Activated naive CD4-positive, alpha-beta T cell treated with anti-CD3 and anti-CD28 coated beads, Interleukin-2, amount 50 U/mL, for 24 hours (primary cell): ENCODE measurements around the gene SH3RF3.

Experiments used
- H3K27ac Mint-ChIP-seq: one replicate; pipeline ENCODE4 v1.8.0; 2021; ENCODE audit warnings: mild to moderate bottlenecking, mixed read lengths
- H3K27me3 Mint-ChIP-seq: one replicate; pipeline ENCODE4 v1.8.0; 2021; ENCODE audit warnings: mixed read lengths
- H3K36me3 Mint-ChIP-seq: one replicate; pipeline ENCODE4 v1.8.0; 2021; ENCODE audit warnings: mixed read lengths
- H3K4me1 Mint-ChIP-seq: one replicate; pipeline ENCODE4 v1.8.0; 2021; ENCODE audit warnings: mixed read lengths
- H3K4me3 Mint-ChIP-seq: one replicate; pipeline ENCODE4 v1.8.0; 2021; ENCODE audit warnings: mild to moderate bottlenecking, mixed read lengths
- H3K9me3 Mint-ChIP-seq: one replicate; pipeline ENCODE4 v1.8.0; 2021; ENCODE audit warnings: mixed read lengths

SH3RF3 gene

DNA sequence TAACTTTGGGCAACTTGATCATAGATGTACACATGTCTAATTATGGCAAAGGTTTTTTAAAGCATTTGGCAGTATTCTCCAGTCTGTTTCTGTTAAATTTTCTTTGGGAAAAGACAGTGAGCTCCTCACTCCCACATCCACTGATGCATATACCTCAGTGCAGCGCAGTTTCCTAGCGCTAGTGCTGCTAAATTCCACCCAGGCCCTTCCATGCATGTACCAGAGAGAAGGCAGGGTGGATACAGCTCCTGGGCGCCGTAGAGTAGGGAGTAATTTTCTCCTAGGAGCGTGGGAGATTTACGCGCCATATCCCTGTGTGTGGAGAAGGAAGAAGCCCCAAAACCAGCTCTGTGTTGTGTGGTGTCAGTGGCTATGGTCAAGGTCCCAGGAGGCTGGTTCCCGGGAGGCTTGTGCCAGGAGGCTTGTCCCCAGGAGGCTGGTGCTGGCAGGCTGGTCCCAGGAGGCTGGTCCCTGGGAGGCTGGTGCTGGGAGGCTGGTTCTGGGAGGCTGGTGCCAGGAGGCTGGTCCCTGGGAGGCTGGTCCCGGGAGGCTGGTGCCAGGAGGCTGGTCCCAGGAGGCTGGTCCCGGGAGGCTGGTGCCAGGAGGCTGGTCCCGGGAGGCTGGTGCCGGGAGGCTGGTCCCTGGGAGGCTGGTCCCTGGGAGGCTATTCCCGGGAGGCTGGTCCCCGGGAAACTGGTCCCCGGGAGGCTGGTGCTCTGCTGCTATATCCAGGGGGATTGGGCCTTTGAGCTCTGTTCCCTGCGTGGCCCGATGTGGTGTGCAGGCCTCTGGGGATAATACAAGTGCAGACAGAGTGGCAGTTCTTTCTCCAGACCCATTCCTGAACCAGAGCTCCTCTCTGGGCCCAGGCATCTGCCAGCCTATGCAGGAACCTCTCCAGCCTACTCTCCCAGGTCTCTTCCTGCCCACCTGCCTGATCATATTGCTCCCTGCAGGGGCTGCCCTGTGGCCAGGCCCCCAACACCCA, 323.6 kb downstream of the SH3RF3 start:
- Mint-ChIP-seq H3K27me3 (no peaks in the 10 kb centered on the region), H3K4me1 (peaks cover 4% of the 10 kb centered on the region), H3K36me3 (no peaks in the 10 kb centered on the region), H3K4me3 (no peak overlapping the region), H3K27ac (no peak overlapping the region), H3K9me3 (no peaks in the 10 kb centered on the region)

GRCh38 chr2:109453371-109453995, 324.5 kb downstream of the SH3RF3 start:
- Mint-ChIP-seq H3K9me3 (no peaks in the 10 kb centered on the region), H3K4me1 (peaks cover 4% of the 10 kb centered on the region), H3K27ac (no peak overlapping the region), H3K27me3 (no peaks in the 10 kb centered on the region), H3K4me3 (no peak overlapping the region), H3K36me3 (no peaks in the 10 kb centered on the region)

GRCh38 chr2:109454304-109454703, 325.3 kb downstream of the SH3RF3 start:
- no peaks in the 10 kb centered on the region for H3K27me3 Mint-ChIP-seq
- H3K4me3 Mint-ChIP-seq = no peak overlapping the region
- H3K36me3 Mint-ChIP-seq = peaks cover 1% of the 10 kb centered on the region
- no peak overlapping the region for H3K27ac Mint-ChIP-seq
- H3K4me1 Mint-ChIP-seq = peaks cover 4% of the 10 kb centered on the region
- no peaks in the 10 kb centered on the region for H3K9me3 Mint-ChIP-seq

DNA sequence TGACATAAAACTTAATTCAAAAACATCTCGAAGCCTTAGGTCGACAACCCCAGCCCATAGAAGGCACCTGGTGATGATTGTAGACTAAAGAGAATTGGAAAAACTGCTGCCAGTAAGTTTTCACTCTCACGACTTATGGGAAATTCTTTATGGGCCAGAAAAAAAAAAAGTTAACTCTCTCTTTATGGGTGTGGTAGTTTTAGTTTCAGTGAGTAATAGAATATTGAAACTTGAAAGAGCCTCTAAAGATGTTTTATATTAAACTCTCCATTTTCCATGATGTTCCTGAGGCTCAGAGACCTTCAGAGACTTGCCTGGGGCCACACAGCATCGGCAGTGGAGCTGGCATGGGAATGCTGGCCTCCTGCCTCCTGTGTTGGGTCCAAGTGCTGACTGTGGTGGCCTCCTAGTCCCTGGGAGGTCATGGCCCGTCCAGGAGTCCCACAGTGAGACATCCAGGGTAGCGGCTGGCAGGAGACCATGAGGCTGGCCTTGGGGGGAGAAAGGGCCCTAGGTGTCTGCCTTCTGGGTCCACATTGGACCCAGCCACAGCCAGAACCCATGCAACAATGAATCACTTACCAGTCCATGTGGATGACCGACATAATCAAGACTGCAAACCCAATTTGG, 325.9 kb downstream of the SH3RF3 start:
- H3K27me3 Mint-ChIP-seq = no peaks in the 10 kb centered on the region
- no peaks in the 10 kb centered on the region for H3K9me3 Mint-ChIP-seq
- H3K27ac Mint-ChIP-seq = no peak overlapping the region
- H3K4me1 Mint-ChIP-seq = peaks cover 4% of the 10 kb centered on the region
- peaks cover 1% of the 10 kb centered on the region for H3K36me3 Mint-ChIP-seq
- H3K4me3 Mint-ChIP-seq = no peak overlapping the region

- Mint-ChIP-seq H3K4me1 (peaks cover 4% of the 10 kb centered on the region), H3K27me3 (no peaks in the 10 kb centered on the region), H3K36me3 (peaks cover 1% of the 10 kb centered on the region), H3K4me3 (no peak overlapping the region), H3K9me3 (no peaks in the 10 kb centered on the region), H3K27ac (no peak overlapping the region)
Measured at GRCh38 chr2:109455731-109456691, 327.0 kb downstream of the SH3RF3 start.

DNA sequence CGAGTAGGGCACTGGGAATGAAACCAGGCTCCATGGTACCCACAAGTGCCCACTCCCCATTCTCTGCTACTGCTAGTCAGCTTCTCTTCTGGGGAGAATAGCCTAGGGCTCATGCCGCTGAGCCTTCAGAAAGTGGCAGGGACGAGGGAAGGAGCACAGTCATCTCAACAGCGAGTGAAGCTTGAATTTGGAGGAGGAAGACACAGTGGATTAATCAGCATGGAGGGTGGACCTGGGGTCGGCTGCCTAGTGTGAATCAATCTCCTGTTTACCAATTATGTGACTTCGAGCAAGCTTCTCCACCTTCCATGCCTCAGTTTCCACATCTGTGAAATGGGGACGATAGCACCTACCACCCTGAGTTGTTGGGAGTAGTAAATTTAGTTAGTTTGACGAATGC, 327.8 kb downstream of the SH3RF3 start:
- Mint-ChIP-seq H3K36me3 (peaks cover 1% of the 10 kb centered on the region), H3K27me3 (no peaks in the 10 kb centered on the region), H3K27ac (no peak overlapping the region), H3K4me3 (no peak overlapping the region), H3K4me1 (peaks cover 4% of the 10 kb centered on the region), H3K9me3 (no peaks in the 10 kb centered on the region)

DNA sequence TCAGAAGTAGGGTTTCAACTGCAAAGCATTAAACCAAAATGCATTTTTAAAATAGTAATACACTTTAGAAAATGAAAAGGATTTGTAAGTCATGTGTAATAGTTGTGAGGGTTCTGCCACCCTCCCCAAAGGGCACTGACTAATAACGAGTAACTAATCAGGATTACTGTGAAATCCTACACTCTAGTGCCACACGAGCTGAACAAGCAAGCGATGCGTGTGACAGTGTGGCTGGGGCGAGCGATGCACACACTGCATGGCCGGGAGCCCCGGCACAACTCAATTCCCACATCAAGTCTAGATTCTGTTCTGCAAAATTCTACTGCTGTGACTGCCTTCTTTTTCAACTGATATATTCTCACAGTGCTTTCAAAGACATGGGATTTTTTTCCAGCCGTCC, 328.4 kb downstream of the SH3RF3 start:
- no peak overlapping the region for H3K4me3 Mint-ChIP-seq
- peaks cover 1% of the 10 kb centered on the region for H3K36me3 Mint-ChIP-seq
- no peaks in the 10 kb centered on the region for H3K27me3 Mint-ChIP-seq
- H3K4me1 Mint-ChIP-seq = peaks cover 4% of the 10 kb centered on the region
- H3K9me3 Mint-ChIP-seq = no peaks in the 10 kb centered on the region
- no peak overlapping the region for H3K27ac Mint-ChIP-seq

GRCh38 chr2:109457794-109458193, 328.8 kb downstream of the SH3RF3 start:
- Mint-ChIP-seq H3K27ac (no peak overlapping the region), H3K9me3 (no peaks in the 10 kb centered on the region), H3K27me3 (no peaks in the 10 kb centered on the region), H3K36me3 (peaks cover 1% of the 10 kb centered on the region), H3K4me3 (no peak overlapping the region), H3K4me1 (peaks cover 4% of the 10 kb centered on the region)

DNA sequence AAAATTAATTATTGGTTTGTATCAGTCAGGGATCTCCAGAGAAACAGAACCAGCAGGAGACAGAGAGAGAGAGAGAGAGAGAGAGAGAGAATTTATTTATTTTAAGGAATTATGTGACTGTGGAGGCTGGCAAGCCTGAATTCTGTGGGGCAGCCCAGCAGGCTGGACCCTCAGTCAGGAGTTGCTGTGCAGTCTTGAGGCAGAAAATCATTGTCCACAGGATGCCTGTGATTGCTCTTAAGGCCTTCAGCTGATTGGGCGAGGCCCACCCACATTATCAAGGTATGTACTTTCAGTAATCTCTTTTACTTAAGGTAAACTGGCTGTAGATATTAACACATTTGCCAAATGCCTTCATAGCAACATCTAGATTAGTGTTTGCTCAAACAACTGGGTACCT, 329.5 kb downstream of the SH3RF3 start:
- Mint-ChIP-seq H3K4me1 (peaks cover 4% of the 10 kb centered on the region), H3K4me3 (no peak overlapping the region), H3K27me3 (no peaks in the 10 kb centered on the region), H3K27ac (no peak overlapping the region), H3K9me3 (no peaks in the 10 kb centered on the region), H3K36me3 (peaks cover 1% of the 10 kb centered on the region)

GRCh38 chr2:109459485-109459884, 330.5 kb downstream of the SH3RF3 start:
- H3K27ac Mint-ChIP-seq = no peak overlapping the region
- no peaks in the 10 kb centered on the region for H3K9me3 Mint-ChIP-seq
- H3K36me3 Mint-ChIP-seq = peaks cover 1% of the 10 kb centered on the region
- H3K4me3 Mint-ChIP-seq = no peak overlapping the region
- H3K4me1 Mint-ChIP-seq = peaks cover 4% of the 10 kb centered on the region
- no peaks in the 10 kb centered on the region for H3K27me3 Mint-ChIP-seq

GRCh38 chr2:109460553-109461324, 331.7 kb downstream of the SH3RF3 start:
- H3K27me3 Mint-ChIP-seq = no peaks in the 10 kb centered on the region
- peak overlapping the region; percentile 4 for H3K27ac Mint-ChIP-seq

GRCh38 chr2:109463236-109463635, 334.2 kb downstream of the SH3RF3 start:
- no peak overlapping the region for H3K4me3 Mint-ChIP-seq
- H3K27me3 Mint-ChIP-seq = no peaks in the 10 kb centered on the region
- no peak overlapping the region for H3K27ac Mint-ChIP-seq
- no peaks in the 10 kb centered on the region for H3K9me3 Mint-ChIP-seq
- peaks cover 1% of the 10 kb centered on the region for H3K36me3 Mint-ChIP-seq
- H3K4me1 Mint-ChIP-seq = no peaks in the 10 kb centered on the region

More at GRCh38 chr2:109460553-109461324, 331.7 kb downstream of the SH3RF3 start:
- no peaks in the 10 kb centered on the region for H3K4me1 Mint-ChIP-seq
- no peak overlapping the region for H3K4me3 Mint-ChIP-seq
- no peaks in the 10 kb centered on the region for H3K9me3 Mint-ChIP-seq
- H3K36me3 Mint-ChIP-seq = peaks cover 1% of the 10 kb centered on the region

GRCh38 chr2:109463891-109464290, 334.9 kb downstream of the SH3RF3 start:
- H3K27ac Mint-ChIP-seq = no peak overlapping the region
- peaks cover 1% of the 10 kb centered on the region for H3K36me3 Mint-ChIP-seq
- no peaks in the 10 kb centered on the region for H3K27me3 Mint-ChIP-seq
- H3K9me3 Mint-ChIP-seq = no peaks in the 10 kb centered on the region
- no peak overlapping the region for H3K4me3 Mint-ChIP-seq
- no peaks in the 10 kb centered on the region for H3K4me1 Mint-ChIP-seq
